ENCODE data around the gene PRODH.
"Not testable (repeated sequence)": the region's sequence is repeated elsewhere in the genome, so short reads cannot be mapped to it uniquely, and the experiment has no call there.

Gene PRODH

GRCh38 chr22:18964051-18964450 is 28.0 kb upstream of the PRODH start:
- not testable (repeated sequence) for H2BK5ac ChIP-seq (ENCODE audit: low read depth, low read length, poor library complexity, severe bottlenecking); H2BK12ac ChIP-seq (ENCODE audit: low read length in 2 of 2); H2BK15ac ChIP-seq (ENCODE audit: low read depth, poor library complexity, severe bottlenecking); H2BK120ac ChIP-seq (ENCODE audit: low read depth, low read length); H3K9me3 ChIP-seq (ENCODE audit: control insufficient read depth, low read length); H3K79me1 ChIP-seq (replicated peaks; ENCODE audit: low read length, poor library complexity, severe bottlenecking); H3K4me3 ChIP-seq (ENCODE audit: insufficient read depth in 1 of 2, low read depth in 1 of 2, low read length in 2 of 2); H3K18ac ChIP-seq (ENCODE audit: low read depth in 1 of 2, low read length in 2 of 2); H3K4me2 ChIP-seq (ENCODE audit: low read length, poor library complexity, severe bottlenecking); H3K14ac ChIP-seq (ENCODE audit: low read length in 2 of 2); H4K8ac ChIP-seq (ENCODE audit: low read length); H2AK5ac ChIP-seq (ENCODE audit: low read length, severe bottlenecking); H3K4ac ChIP-seq (ENCODE audit: low read depth in 1 of 2, low read length in 2 of 2); DNase-seq; H2AFZ ChIP-seq (ENCODE audit: low read depth, low read length); H3K36me3 ChIP-seq (ENCODE audit: control insufficient read depth in 1 of 2, insufficient read depth in 2 of 2, low read depth in 1 of 2, low read length in 2 of 2); H3K27ac ChIP-seq (ENCODE audit: low read length, poor library complexity, severe bottlenecking); H4K91ac ChIP-seq (ENCODE audit: low read length); H3K9ac ChIP-seq (ENCODE audit: low read length); H3K27me3 ChIP-seq (ENCODE audit: control insufficient read depth in 1 of 2, insufficient read depth in 1 of 2, low read length in 2 of 2); H3K4me1 ChIP-seq (ENCODE audit: control insufficient read depth, insufficient read depth, low read depth, low read length); H3K23ac ChIP-seq (ENCODE audit: low read length in 2 of 2)
- WGBS, result 80% methylated on average over 9 of the region's 10 CpGs

GRCh38 chr22:18962308-18962635 is 26.2 kb upstream of the PRODH start:
- 87% methylated on average over 3 of the region's 3 CpGs for WGBS
- H2BK12ac ChIP-seq (ENCODE audit: low read length in 2 of 2), result no peak overlapping the region

GRCh38 chr22:18961632-18962307 is 25.7 kb upstream of the PRODH start:
- not testable (repeated sequence) for H3K23ac ChIP-seq (ENCODE audit: low read length in 2 of 2); H3K4ac ChIP-seq (ENCODE audit: low read depth in 1 of 2, low read length in 2 of 2); H2BK12ac ChIP-seq (ENCODE audit: low read length in 2 of 2); H4K8ac ChIP-seq (ENCODE audit: low read length); H3K4me2 ChIP-seq (ENCODE audit: low read length, poor library complexity, severe bottlenecking); H3K36me3 ChIP-seq (ENCODE audit: control insufficient read depth in 1 of 2, insufficient read depth in 2 of 2, low read depth in 1 of 2, low read length in 2 of 2); H3K27ac ChIP-seq (ENCODE audit: low read length, poor library complexity, severe bottlenecking); H3K9ac ChIP-seq (ENCODE audit: low read length); H2BK120ac ChIP-seq (ENCODE audit: low read depth, low read length); H2AFZ ChIP-seq (ENCODE audit: low read depth, low read length); H3K9me3 ChIP-seq (ENCODE audit: control insufficient read depth, low read length); DNase-seq; H3K14ac ChIP-seq (ENCODE audit: low read length in 2 of 2); H3K79me1 ChIP-seq (replicated peaks; ENCODE audit: low read length, poor library complexity, severe bottlenecking); H3K4me3 ChIP-seq (ENCODE audit: insufficient read depth in 1 of 2, low read depth in 1 of 2, low read length in 2 of 2); H2AK5ac ChIP-seq (ENCODE audit: low read length, severe bottlenecking); H3K18ac ChIP-seq (ENCODE audit: low read depth in 1 of 2, low read length in 2 of 2); H2BK5ac ChIP-seq (ENCODE audit: low read depth, low read length, poor library complexity, severe bottlenecking); H3K27me3 ChIP-seq (ENCODE audit: control insufficient read depth in 1 of 2, insufficient read depth in 1 of 2, low read length in 2 of 2); H4K91ac ChIP-seq (ENCODE audit: low read length); H3K4me1 ChIP-seq (ENCODE audit: control insufficient read depth, insufficient read depth, low read depth, low read length); H2BK15ac ChIP-seq (ENCODE audit: low read depth, poor library complexity, severe bottlenecking)
- WGBS, result 81% methylated on average over 8 of the region's 8 CpGs

More at GRCh38 chr22:18962308-18962635, 26.2 kb upstream of the PRODH start:
- no peak overlapping the region for H2AFZ ChIP-seq (ENCODE audit: low read depth, low read length)
- H3K9me3 ChIP-seq (ENCODE audit: control insufficient read depth, low read length), result no peaks in the 10 kb centered on the region
- H2BK120ac ChIP-seq (ENCODE audit: low read depth, low read length), result no peak overlapping the region
- no peak overlapping the region for H3K4ac ChIP-seq (ENCODE audit: low read depth in 1 of 2, low read length in 2 of 2)
- no peak overlapping the region for H2AK5ac ChIP-seq (ENCODE audit: low read length, severe bottlenecking)
- no peak overlapping the region for H3K27ac ChIP-seq (ENCODE audit: low read length, poor library complexity, severe bottlenecking)
- no peak for DNase-seq
- no peak overlapping the region for H4K91ac ChIP-seq (ENCODE audit: low read length)
- H2BK5ac ChIP-seq (ENCODE audit: low read depth, low read length, poor library complexity, severe bottlenecking), result no peak overlapping the region
- H4K8ac ChIP-seq (ENCODE audit: low read length), result no peak overlapping the region
- no peak overlapping the region for H3K4me2 ChIP-seq (ENCODE audit: low read length, poor library complexity, severe bottlenecking)
- no peaks in the 10 kb centered on the region for H3K79me1 ChIP-seq (replicated peaks; ENCODE audit: low read length, poor library complexity, severe bottlenecking)
- H3K18ac ChIP-seq (ENCODE audit: low read depth in 1 of 2, low read length in 2 of 2), result no peak overlapping the region
- no peak overlapping the region for H3K14ac ChIP-seq (ENCODE audit: low read length in 2 of 2)
- H3K36me3 ChIP-seq (ENCODE audit: control insufficient read depth in 1 of 2, insufficient read depth in 2 of 2, low read depth in 1 of 2, low read length in 2 of 2), result no peaks in the 10 kb centered on the region
- peaks cover 0 to 5% of the 10 kb centered on the region in 2 experiments for H3K27me3 ChIP-seq (ENCODE audit: control insufficient read depth in 1 of 2, insufficient read depth in 1 of 2, low read length in 2 of 2)
- H3K23ac ChIP-seq (ENCODE audit: low read length in 2 of 2), result no peak overlapping the region
- H3K4me3 ChIP-seq (ENCODE audit: insufficient read depth in 1 of 2, low read depth in 1 of 2, low read length in 2 of 2), result no peak overlapping the region
- no peaks in the 10 kb centered on the region for H3K4me1 ChIP-seq (ENCODE audit: control insufficient read depth, insufficient read depth, low read depth, low read length)
- H3K9ac ChIP-seq (ENCODE audit: low read length), result no peak overlapping the region
- H2BK15ac ChIP-seq (ENCODE audit: low read depth, poor library complexity, severe bottlenecking), result no peak overlapping the region

GRCh38 chr22:18961201-18961600 is 25.1 kb upstream of the PRODH start:
- not testable (repeated sequence) for H3K4me3 ChIP-seq (ENCODE audit: insufficient read depth in 1 of 2, low read depth in 1 of 2, low read length in 2 of 2); H3K27me3 ChIP-seq (ENCODE audit: control insufficient read depth in 1 of 2, insufficient read depth in 1 of 2, low read length in 2 of 2); H3K23ac ChIP-seq (ENCODE audit: low read length in 2 of 2); H3K9ac ChIP-seq (ENCODE audit: low read length); DNase-seq; H2BK5ac ChIP-seq (ENCODE audit: low read depth, low read length, poor library complexity, severe bottlenecking); H3K4ac ChIP-seq (ENCODE audit: low read depth in 1 of 2, low read length in 2 of 2); H2AK5ac ChIP-seq (ENCODE audit: low read length, severe bottlenecking); H3K4me2 ChIP-seq (ENCODE audit: low read length, poor library complexity, severe bottlenecking); H3K27ac ChIP-seq (ENCODE audit: low read length, poor library complexity, severe bottlenecking); H2BK15ac ChIP-seq (ENCODE audit: low read depth, poor library complexity, severe bottlenecking); H2BK120ac ChIP-seq (ENCODE audit: low read depth, low read length); H4K8ac ChIP-seq (ENCODE audit: low read length); H3K9me3 ChIP-seq (ENCODE audit: control insufficient read depth, low read length); H3K18ac ChIP-seq (ENCODE audit: low read depth in 1 of 2, low read length in 2 of 2); H3K36me3 ChIP-seq (ENCODE audit: control insufficient read depth in 1 of 2, insufficient read depth in 2 of 2, low read depth in 1 of 2, low read length in 2 of 2); H3K4me1 ChIP-seq (ENCODE audit: control insufficient read depth, insufficient read depth, low read depth, low read length); H2AFZ ChIP-seq (ENCODE audit: low read depth, low read length); H4K91ac ChIP-seq (ENCODE audit: low read length); H3K79me1 ChIP-seq (replicated peaks; ENCODE audit: low read length, poor library complexity, severe bottlenecking); H3K14ac ChIP-seq (ENCODE audit: low read length in 2 of 2); H2BK12ac ChIP-seq (ENCODE audit: low read length in 2 of 2)
- WGBS, result 78% methylated on average over 4 of the region's 7 CpGs

Measured in mesenchymal stem cell (in vitro differentiated cells and primary cell).